ENCODE data around the gene SIPA1L3. TPM values are rescaled to one million over a fixed set of nuclear protein-coding genes. Genes with fewer than 3 reads are reported as not detected.
A peak's percentile ranks its signal among the peaks of the same experiment; 100 is the strongest.

SIPA1L3 gene
- total and polyA plus RNA-seq, 2 of the 13 experiments (the other 11 are each of a cell fraction or from before 2014, with no cell fraction given): 5.5 to 7.7 TPM

GRCh38 chr19:38224014-38224862, 317.2 kb downstream of the SIPA1L3 start, which contains the start of gene DPF1 (continued):
- TF ChIP-seq HNRNPH1 (optimal IDR thresholded peaks at IDR 0.05; ENCODE audit: low read depth, low read length): no peak
- TF ChIP-seq PATZ1 (CRISPR knock-in tag; IDR thresholded peaks at IDR 0.05): peak; percentile 79
- TF ChIP-seq NR2C2 (CRISPR knock-in tag; IDR thresholded peaks at IDR 0.05; ENCODE audit: borderline replicate concordance): peak; percentile 51; the same call in 1 of the 2 replicates
- peak; percentile 88 for TF ChIP-seq NFYC (CRISPR knock-in tag; IDR thresholded peaks at IDR 0.05)
- peak; percentile 86 for TF ChIP-seq YY1 (IDR thresholded peaks at IDR 0.05; ENCODE audit: insufficient read depth, insufficient replicate concordance, low read depth, low read length)
- 0 out of 2 replicates have a peak, but pooled peaks have one; percentile 19 for TF ChIP-seq JUND (CRISPR knock-in tag; IDR thresholded peaks at IDR 0.05)
- TF ChIP-seq ZNF770 (CRISPR knock-in tag; IDR thresholded peaks at IDR 0.05): 0 out of 2 replicates have a peak, but pooled peaks have one; percentile 14
- peak; percentile 35; the same call in 1 of the 2 replicates for TF ChIP-seq POGZ (CRISPR knock-in tag; IDR thresholded peaks at IDR 0.05)
- no peak for TF ChIP-seq HNF1A (IDR thresholded peaks at IDR 0.05; ENCODE audit: low read depth)
- peak; percentile 41; the same call in 1 of the 2 replicates for TF ChIP-seq HNF1A (CRISPR knock-in tag; IDR thresholded peaks at IDR 0.05; ENCODE audit: borderline replicate concordance)
- TF ChIP-seq ASH2L (IDR thresholded peaks at IDR 0.05; ENCODE audit: insufficient read length, low read depth, low read length): peak; percentile 33
- TF ChIP-seq RNF2 (conservative IDR thresholded peaks at IDR 0.05; ENCODE audit: low read depth): 0 out of 2 replicates have a peak, but pooled peaks have one; percentile 43
- TF ChIP-seq ZNF335 (CRISPR knock-in tag; IDR thresholded peaks at IDR 0.05): 0 out of 2 replicates have a peak, but pooled peaks have one; percentile 52
- TF ChIP-seq LCORL (IDR thresholded peaks at IDR 0.05): no peak
- TF ChIP-seq LCORL (CRISPR knock-in tag; IDR thresholded peaks at IDR 0.05): peak; percentile 69
- TF ChIP-seq THAP11 (CRISPR knock-in tag; IDR thresholded peaks at IDR 0.05): peak; percentile 98
- TF ChIP-seq MATR3 (CRISPR knock-in tag; IDR thresholded peaks at IDR 0.05): no peak
- TF ChIP-seq ELF1 (CRISPR knock-in tag; IDR thresholded peaks at IDR 0.05): no peak
- 0 out of 2 replicates have a peak, but pooled peaks have one; percentile 43 for TF ChIP-seq SIN3A (IDR thresholded peaks at IDR 0.05; ENCODE audit: borderline replicate concordance, low read depth, low read length)
- TF ChIP-seq ZNF547 (CRISPR knock-in tag; IDR thresholded peaks at IDR 0.05): no peak
- no peak for TF ChIP-seq NFE2 (CRISPR knock-in tag; IDR thresholded peaks at IDR 0.05)
- TF ChIP-seq SOX6 (IDR thresholded peaks at IDR 0.05): no peak
- TF ChIP-seq SOX6 (CRISPR knock-in tag; IDR thresholded peaks at IDR 0.05): 0 out of 2 replicates have a peak, but pooled peaks have one; percentile 18
